Trophoblast cell (in vitro differentiated cells and primary cell): ENCODE results near the gene TPPP.
"Not testable (repeated sequence)": the region's sequence is repeated elsewhere in the genome, so short reads cannot be mapped to it uniquely, and the experiment has no call there.

Source experiments
- DNase-seq, 2 donors: peaks; one replicate each; pipeline ENCODE4 v3.0.0-alpha.2; 2016
- H2AFZ ChIP-seq: 2 replicates; pipeline ENCODE4 v1.6.1; 2013; ENCODE audit warnings: low read length, moderate library complexity, mild to moderate bottlenecking; ENCODE audit not compliant: insufficient read depth, poor library complexity
- H2AK5ac ChIP-seq: 2 replicates; pipeline ENCODE4 v1.6.1; 2013; ENCODE audit warnings: mild to moderate bottlenecking, low read length
- H2BK120ac ChIP-seq: 2 replicates; pipeline ENCODE4 v1.6.1; 2013; ENCODE audit warnings: low read length, mild to moderate bottlenecking, moderate library complexity; ENCODE audit not compliant: insufficient read depth, poor library complexity
- H2BK12ac ChIP-seq: 2 replicates; pipeline ENCODE4 v1.6.1; 2013; ENCODE audit warnings: mild to moderate bottlenecking, low read length, moderate library complexity
- H2BK5ac ChIP-seq: 2 replicates; pipeline ENCODE4 v1.6.1; 2013; ENCODE audit warnings: low read length, low read depth, moderate library complexity, mild to moderate bottlenecking; ENCODE audit not compliant: poor library complexity
- H3K14ac ChIP-seq: 2 replicates; pipeline ENCODE4 v1.6.1; 2013; ENCODE audit warnings: mild to moderate bottlenecking, low read length
- H3K18ac ChIP-seq: 2 replicates; pipeline ENCODE4 v1.6.1; 2013; ENCODE audit warnings: mild to moderate bottlenecking, low read length
- H3K23ac ChIP-seq: 2 replicates; pipeline ENCODE4 v1.6.1; 2013; ENCODE audit warnings: low read length
- H3K27ac ChIP-seq: 2 replicates; pipeline ENCODE4 v1.5.1; 2013; ENCODE audit warnings: low read depth, mild to moderate bottlenecking, inconsistent platforms, low read length, moderate library complexity
- H3K27me3 ChIP-seq: 2 replicates; pipeline ENCODE4 v1.6.1; 2013; ENCODE audit warnings: inconsistent platforms, mild to moderate bottlenecking, low read length, moderate library complexity; ENCODE audit not compliant: insufficient read depth
- H3K36me3 ChIP-seq, 2 experiments: 1 replicate in 1 of 2; 2 replicates in 1 of 2; pipeline ENCODE4 v1.6.1; 2013; ENCODE audit warnings: low read length in 2 of 2, mild to moderate bottlenecking in 2 of 2, moderate library complexity in 1 of 2; ENCODE audit not compliant: insufficient read depth in 2 of 2, control insufficient read depth in 1 of 2
- H3K4ac ChIP-seq: 2 replicates; pipeline ENCODE4 v1.6.1; 2013; ENCODE audit warnings: low read depth, mild to moderate bottlenecking, low read length, moderate library complexity
- H3K4me1 ChIP-seq, 2 experiments: 1 replicate in 1 of 2; 2 replicates in 1 of 2; pipeline ENCODE4 v1.6.1; 2013; ENCODE audit warnings: low read length in 2 of 2, mild to moderate bottlenecking in 2 of 2, moderate library complexity in 1 of 2; ENCODE audit not compliant: insufficient read depth in 2 of 2, control insufficient read depth in 1 of 2
- H3K4me2 ChIP-seq: 2 replicates; pipeline ENCODE4 v1.6.1; 2013; ENCODE audit warnings: inconsistent platforms, mild to moderate bottlenecking, low read length, moderate library complexity
- H3K4me3 ChIP-seq: 2 replicates; pipeline ENCODE4 v1.5.1; 2013; ENCODE audit warnings: mild to moderate bottlenecking, low read depth, low read length, inconsistent platforms
- H3K79me1 ChIP-seq: one replicate; pipeline ENCODE4 v1.6.1; 2013; ENCODE audit warnings: low read length
- H3K79me2 ChIP-seq: 2 replicates; pipeline ENCODE4 v1.6.1; 2013; ENCODE audit warnings: low read length, mild to moderate bottlenecking; ENCODE audit not compliant: control insufficient read depth, insufficient read depth, poor library complexity
- H3K9ac ChIP-seq: 2 replicates; pipeline ENCODE4 v1.6.1; 2013; ENCODE audit warnings: mild to moderate bottlenecking, low read length
- H3K9me3 ChIP-seq: 2 replicates; pipeline ENCODE4 v1.6.1; 2013; ENCODE audit warnings: low read depth, mild to moderate bottlenecking, control low read depth, inconsistent platforms, low read length; ENCODE audit not compliant: insufficient read depth
- H4K12ac ChIP-seq: 2 replicates; pipeline ENCODE4 v1.6.1; 2013; ENCODE audit warnings: low read depth, mild to moderate bottlenecking, low read length, moderate library complexity
- H4K8ac ChIP-seq: 2 replicates; pipeline ENCODE4 v1.6.1; 2013; ENCODE audit warnings: low read depth, mild to moderate bottlenecking, low read length, moderate library complexity
- H4K91ac ChIP-seq: one replicate; pipeline ENCODE4 v1.6.1; 2013; ENCODE audit warnings: low read depth, mild to moderate bottlenecking, low read length, moderate library complexity
- whole genome bisulfite sequencing: extraction: QIAGEN DNeasy Blood & Tissue Kit; methylation state at CpG from one replicate; pipeline ENCODE4 v1.1.7; 2013; ENCODE audit warnings: missing lambda C conversion rate; ENCODE audit not compliant: insufficient read length, insufficient coverage; ENCODE audit errors: extremely low coverage; 5-methylcytosine and 5-hydroxymethylcytosine counted together

TPPP gene

GRCh38 chr5:682216-682615, 10.9 kb downstream of the TPPP start:
- not testable (repeated sequence) for H3K4me2 ChIP-seq, H3K9ac ChIP-seq, H3K4me1 ChIP-seq, H3K27ac ChIP-seq, H3K4ac ChIP-seq, H4K12ac ChIP-seq, DNase-seq, H3K9me3 ChIP-seq, H2BK12ac ChIP-seq, H3K23ac ChIP-seq, H3K4me3 ChIP-seq, H3K14ac ChIP-seq, H3K27me3 ChIP-seq, H3K79me1 ChIP-seq, H2BK120ac ChIP-seq, H4K91ac ChIP-seq, H2AFZ ChIP-seq, H4K8ac ChIP-seq, H3K79me2 ChIP-seq, H3K36me3 ChIP-seq, H2BK5ac ChIP-seq, H2AK5ac ChIP-seq, H3K18ac ChIP-seq
- WGBS, result no CpG with 5 or more reads among the region's 3 CpGs

- H3K9me3 ChIP-seq, H3K4me3 ChIP-seq, H4K12ac ChIP-seq, H3K14ac ChIP-seq, H3K4me2 ChIP-seq, H2BK120ac ChIP-seq, H3K79me2 ChIP-seq, H4K8ac ChIP-seq, H2BK5ac ChIP-seq, H2BK12ac ChIP-seq, H2AK5ac ChIP-seq, H3K4me1 ChIP-seq, H3K27ac ChIP-seq, H4K91ac ChIP-seq, H3K23ac ChIP-seq, DNase-seq, H3K79me1 ChIP-seq, H3K27me3 ChIP-seq, H3K9ac ChIP-seq, H3K36me3 ChIP-seq, H2AFZ ChIP-seq, H3K18ac ChIP-seq, H3K4ac ChIP-seq: not testable (repeated sequence)
- WGBS, result no CpG with 5 or more reads among the region's 17 CpGs
Observed at GRCh38 chr5:681317-682191, 11.6 kb downstream of the TPPP start.

GRCh38 chr5:680836-681235, 12.3 kb downstream of the TPPP start:
- H3K27me3 ChIP-seq, H3K4ac ChIP-seq, H2AK5ac ChIP-seq, H3K79me1 ChIP-seq, H3K4me2 ChIP-seq, H2BK5ac ChIP-seq, H4K12ac ChIP-seq, H2BK120ac ChIP-seq, H3K9ac ChIP-seq, H3K79me2 ChIP-seq, H4K8ac ChIP-seq, H3K9me3 ChIP-seq, H3K4me1 ChIP-seq, H4K91ac ChIP-seq, H3K23ac ChIP-seq, H3K36me3 ChIP-seq, H3K27ac ChIP-seq, H3K18ac ChIP-seq, H3K4me3 ChIP-seq, DNase-seq, H2BK12ac ChIP-seq, H2AFZ ChIP-seq, H3K14ac ChIP-seq: not testable (repeated sequence)
- WGBS, result no CpG with 5 or more reads among the region's 13 CpGs

- H2BK5ac ChIP-seq, H3K27ac ChIP-seq, H3K18ac ChIP-seq, H4K12ac ChIP-seq, H2AFZ ChIP-seq, H3K23ac ChIP-seq, H3K4me2 ChIP-seq, H3K79me1 ChIP-seq, H3K79me2 ChIP-seq, H3K36me3 ChIP-seq, H3K4me3 ChIP-seq, H4K8ac ChIP-seq, H2BK120ac ChIP-seq, H3K27me3 ChIP-seq, H3K14ac ChIP-seq, H3K9ac ChIP-seq, H3K9me3 ChIP-seq, H2BK12ac ChIP-seq, DNase-seq, H3K4ac ChIP-seq, H2AK5ac ChIP-seq, H4K91ac ChIP-seq, H3K4me1 ChIP-seq: not testable (repeated sequence)
- WGBS, result no CpG with 5 or more reads among the region's 32 CpGs
Observed at GRCh38 chr5:680118-680795, 12.9 kb downstream of the TPPP start.
